GM12878 (cell line): Measurements from ENCODE around the gene AGGF1. TPM values are rescaled to one million over a fixed set of nuclear protein-coding genes. Genes with fewer than 3 reads are reported as not detected.
"Not testable (repeated sequence)": the region's sequence is repeated elsewhere in the genome, so short reads cannot be mapped to it uniquely, and the experiment has no call there.

Source experiments
- ATAC-seq: fragments of 200-7000 bp; cut with Tn5 transposase; 3 replicates; pipeline ENCODE4 v1.9.1; 2020; ENCODE audit warnings: mild to moderate bottlenecking, moderate library complexity
- BruUV-seq: library from RNA; stranded (reverse); fragments of 400-500 nt; replicated peaks from 2 replicates; lab custom pipeline; 2021; lab: Mats Ljungman, UMichigan
- CTCF ChIA-PET: fragments of 300-600 bp; sonication (Branson Sonifier 250); formaldehyde crosslinking; extraction: SDS; loops from one replicate; lab custom pipeline; 2021; ENCODE audit warnings: inconsistent platforms; lab: Yijun Ruan, JAX
- POLR2A ChIA-PET: fragments of 350-600 bp; formaldehyde crosslinking; extraction: SDS; loops from one replicate; lab custom pipeline; 2021; ENCODE audit warnings: inconsistent platforms; lab: Charles Lee
- RAD21 ChIA-PET: fragments of 300-600 bp; sonication (Branson Sonifier 250); formaldehyde crosslinking; loops from one replicate; lab custom pipeline; 2023; ENCODE audit warnings: antibody characterized with exemption; ENCODE audit not compliant: unreplicated experiment; lab: Charles Lee
- SMC1A ChIA-PET: fragments of 300-600 bp; sonication (Branson Sonifier 250); formaldehyde crosslinking; loops from one replicate; lab custom pipeline; 2023; ENCODE audit not compliant: unreplicated experiment, uncharacterized antibody; lab: Charles Lee
- DNase-seq: peaks from one replicate; pipeline ENCODE4 v3.0.0-alpha.2; 2011; ENCODE audit warnings: low read depth, low spot score
- FAIRE-seq: peaks from 3 replicates; lab custom pipeline; 2011; peaks lifted over from hg19 to GRCh38; lab: Jason Lieb, UNC
- H2AFZ ChIP-seq: 2 replicates; pipeline ENCODE4 v1.6.0; 2011; ENCODE audit warnings: low read depth, low read length, control low read depth; ENCODE audit not compliant: control insufficient read depth
- H3K27ac ChIP-seq: 2 replicates; pipeline ENCODE4 v1.5.1; 2011; ENCODE audit warnings: control low read depth; ENCODE audit not compliant: control insufficient read depth, insufficient read depth
- H3K27me3 ChIP-seq, 2 experiments: replicated peaks in 1 of 2; 2 replicates each; pipeline versions ENCODE4 v1.6.0 to v1.6.1; 2011; ENCODE audit warnings: low read length in 1 of 2; ENCODE audit not compliant: control insufficient read depth in 2 of 2, insufficient read depth in 2 of 2
- H3K36me3 ChIP-seq, 2 experiments: 2 replicates each; pipeline ENCODE4 v1.5.1; 2011; ENCODE audit warnings: low read length in 1 of 2; ENCODE audit not compliant: control insufficient read depth in 2 of 2, insufficient read depth in 2 of 2
- H3K4me1 ChIP-seq: 2 replicates; pipeline ENCODE4 v1.6.1; 2011; ENCODE audit warnings: mild to moderate bottlenecking, low read length, moderate library complexity, mixed read lengths; ENCODE audit not compliant: control insufficient read depth, insufficient read depth
- H3K4me2 ChIP-seq: 2 replicates; pipeline ENCODE4 v1.6.0; 2011; ENCODE audit warnings: control low read depth; ENCODE audit not compliant: control insufficient read depth, insufficient read depth
- H3K4me3 ChIP-seq: fragments of 200-600 bp; sonication (generic); 2 replicates; pipeline ENCODE4 v1.5.1; 2016
- H3K79me2 ChIP-seq: 2 replicates; pipeline ENCODE4 v1.6.0; 2011; ENCODE audit warnings: low read length; ENCODE audit not compliant: control insufficient read depth, insufficient read depth
- H3K9ac ChIP-seq: 2 replicates; pipeline ENCODE4 v1.8.0; 2011; ENCODE audit warnings: low read length, control low read depth, mixed read lengths; ENCODE audit not compliant: control insufficient read depth, insufficient read depth
- H3K9me3 ChIP-seq: replicated peaks from 3 replicates; pipeline ENCODE4 v1.5.1; 2011; ENCODE audit warnings: mild to moderate bottlenecking, low read length; ENCODE audit not compliant: control insufficient read depth, insufficient read depth
- H4K20me1 ChIP-seq: 2 replicates; pipeline ENCODE4 v1.6.0; 2011; ENCODE audit not compliant: control insufficient read depth, insufficient read depth
- ATF3 ChIP-seq: IDR thresholded peaks from 2 replicates; pipeline ENCODE4 v1.6.1; 2011; ENCODE audit warnings: low read depth, mild to moderate bottlenecking, low read length, moderate library complexity, borderline replicate concordance; ENCODE audit errors: extremely low read depth
- CHD1 ChIP-seq: IDR thresholded peaks from 2 replicates; pipeline ENCODE4 v1.6.1; 2012; ENCODE audit warnings: low read depth, low read length, improper control_type of control experiment
- E4F1 ChIP-seq: fragments of 450-650 bp; IDR thresholded peaks from 2 replicates; pipeline ENCODE4 v1.6.1; 2018; ENCODE audit warnings: borderline replicate concordance, mild to moderate bottlenecking; ENCODE audit not compliant: partially characterized antibody
- FOS ChIP-seq: IDR thresholded peaks from 3 replicates; pipeline ENCODE4 v1.6.1; 2011; ENCODE audit warnings: borderline replicate concordance; ENCODE audit not compliant: insufficient read length; ENCODE audit errors: extremely low read depth
- GABPA ChIP-seq: IDR thresholded peaks from 2 replicates; pipeline ENCODE4 v1.6.1; 2014; ENCODE audit warnings: antibody characterized with exemption, low read depth, mild to moderate bottlenecking, inconsistent platforms
- IKZF1 ChIP-seq: fragments of 450-650 bp; conservative IDR thresholded peaks from 2 replicates; pipeline ENCODE4 v1.6.1; 2017; ENCODE audit warnings: antibody characterized with exemption, mild to moderate bottlenecking
- KLF5 ChIP-seq: fragments of 450-650 bp; IDR thresholded peaks from 2 replicates; pipeline ENCODE4 v1.6.1; 2014; ENCODE audit warnings: mild to moderate bottlenecking; ENCODE audit not compliant: partially characterized antibody
- NBN ChIP-seq: fragments of 450-650 bp; IDR thresholded peaks from 2 replicates; pipeline ENCODE4 v1.6.1; 2016
- NFIC ChIP-seq: IDR thresholded peaks from 2 replicates; pipeline ENCODE4 v1.6.1; 2012; ENCODE audit warnings: low read depth, mild to moderate bottlenecking, inconsistent platforms, low read length, moderate library complexity
- NR2C1 ChIP-seq: fragments of 450-650 bp; IDR thresholded peaks from 2 replicates; pipeline ENCODE4 v1.6.1; 2017; ENCODE audit warnings: antibody characterized with exemption, mild to moderate bottlenecking, moderate library complexity
- POLR2AphosphoS2 ChIP-seq: IDR thresholded peaks from 2 replicates; pipeline ENCODE4 v1.6.1; 2011; ENCODE audit warnings: low read depth, mild to moderate bottlenecking, low read length, improper control_type of control experiment, moderate library complexity
- RELA ChIP-seq: fragments of 450-650 bp; IDR thresholded peaks from 2 replicates; pipeline ENCODE4 v1.8.0; 2014; ENCODE audit warnings: borderline replicate concordance; ENCODE audit not compliant: partially characterized antibody
- SMAD5 ChIP-seq: IDR thresholded peaks from 2 replicates; pipeline ENCODE4 v1.6.1; 2016; ENCODE audit warnings: antibody characterized with exemption, low read depth
- SRF ChIP-seq, 2 experiments: IDR thresholded peaks; 2 replicates each; pipeline ENCODE4 v1.6.1; 2011; ENCODE audit warnings: low read depth in 2 of 2, low read length in 2 of 2, mild to moderate bottlenecking in 1 of 2, moderate library complexity in 1 of 2
- USF2 ChIP-seq: IDR thresholded peaks from 2 replicates; pipeline ENCODE4 v1.6.1; 2011; ENCODE audit warnings: low read depth, low read length, improper control_type of control experiment, borderline replicate concordance
- ZZZ3 ChIP-seq: IDR thresholded peaks from 2 replicates; pipeline ENCODE4 v1.6.1; 2011; ENCODE audit warnings: low read depth; ENCODE audit not compliant: control insufficient read depth, insufficient read length
- WGBS: methylation state at CpG from one replicate; pipeline ENCODE4 v1.1.6; 2016; ENCODE audit warnings: low lambda C conversion rate; ENCODE audit not compliant: insufficient replicate concordance, insufficient coverage; ENCODE audit errors: missing lambda C conversion rate; 5-methylcytosine and 5-hydroxymethylcytosine counted together
- in situ Hi-C: fragments of 300-500 bp; cut with MboI; formaldehyde crosslinking; loops from 9 replicates; pipeline ENCODE4 v1.14.3; 2018; ENCODE audit warnings: mixed read lengths
- intact Hi-C: fragments of 100-400 bp; cut with micrococcal nuclease; formaldehyde crosslinking; loops from one replicate; pipeline ENCODE4 v1.14.2; 2022; ENCODE audit not compliant: unreplicated experiment
- polyA plus RNA-seq, 11 experiments: library from polyadenylated mRNA; depleted of rRNA in 4 of 11; unstranded in 6 of 11; stranded (reverse) in 5 of 11; fragments of >200 nt; fragmentation: Nextera tagmentation in 4 of 11; fragmentation: Illumina TruSeq in 1 of 11; extraction: Ambion mirVana in 4 of 11; extraction: Trizol in 1 of 11; gene quantifications; 1 replicate in 1 of 11; 2 replicates in 10 of 11; pipeline versions ENCODE4 v1.2.1 to v1.2.3, GENCODE V29; 2011 to 2016; ENCODE audit warnings: inconsistent platforms in 2 of 11, missing spikeins in 2 of 11, low read depth in 1 of 11
- total RNA-seq, 4 experiments: library from RNA; depleted of rRNA in 3 of 4; stranded (reverse); fragments of >200 nt in 3 of 4; fragmentation: Illumina TruSeq in 1 of 4; extraction: Trizol in 1 of 4; gene quantifications; 2 replicates each; pipeline versions ENCODE4 v1.2.1 to v1.2.3, GENCODE V29; 2013 to 2021

Gene AGGF1
- total and polyA plus RNA-seq, 10 of the 15 experiments (the other 5 are each of a cell fraction or from before 2014, with no cell fraction given): 7.3 to 43.4 (median 20.2) TPM

GRCh38 chr5:76994337-76994736 lies 35.9 kb upstream of the AGGF1 start:
- ChIA-PET RAD21 (no interaction called here), POLR2A (no interaction called here), CTCF (interaction anchor here (1.2 kb wide), 1 partner anchor 8 kb away, joined by 4 read pairs; no protein-coding TSS in a partner anchor), SMC1A (no interaction called here)
- intact Hi-C loops: no loop called here
- TF ChIP-seq ZZZ3 (no peak), NR2C1 (no peak), USF2 (no peak), SRF (IDR thresholded peaks at IDR 0.05; ENCODE audit: low read depth in 2 of 2, low read length in 2 of 2) (no peak), KLF5 (no peak), ATF3 (no peak), NBN (no peak), IKZF1 (no peak), CHD1 (no peak), SMAD5 (no peak), E4F1 (no peak), RELA (no peak), GABPA (no peak), NFIC (no peak), POLR2AphosphoS2 (no peak), FOS (no peak)
- Histone ChIP-seq H3K27ac (no peak overlapping the region), H3K4me3 (no peak overlapping the region), H3K27me3 (peaks cover 0 to 1% of the 10 kb centered on the region in 2 experiments; a peak in 1 of 4 replicates), H3K79me2 (no peaks in the 10 kb centered on the region), H3K4me2 (no peak overlapping the region), H3K4me1 (no peaks in the 10 kb centered on the region), H4K20me1 (no peaks in the 10 kb centered on the region), H3K9me3 (no peaks in the 10 kb centered on the region), H2AFZ (no peak overlapping the region), H3K9ac (no peak overlapping the region), H3K36me3 (no peaks in the 10 kb centered on the region)
- ATAC-seq (no peak), FAIRE-seq (no peak), DNase-seq (no peak)
- WGBS: 41% methylated on average over 6 of the region's 6 CpGs
- no TSS peak for BruUV-seq
- in situ Hi-C loops: no loop called here

GRCh38 chr5:76998251-76998650 lies 32.0 kb upstream of the AGGF1 start:
- H3K4me2 ChIP-seq, DNase-seq, FAIRE-seq, SMC1A ChIA-PET, H3K4me3 ChIP-seq, H3K27ac ChIP-seq, H3K79me2 ChIP-seq, CTCF ChIA-PET, POLR2A ChIA-PET, H3K9ac ChIP-seq, BruUV-seq, in situ Hi-C loops, H2AFZ ChIP-seq, H3K4me1 ChIP-seq, intact Hi-C loops, H3K9me3 ChIP-seq, ATAC-seq, RAD21 ChIA-PET, H3K36me3 ChIP-seq, H4K20me1 ChIP-seq, H3K27me3 ChIP-seq: not testable (repeated sequence)
- WGBS: 34% methylated on average over 4 of the region's 4 CpGs
